NT2/D1 (cell line): Measurements from ENCODE around the gene KRTAP4-12.

Experiments
- YY1 ChIP-seq: IDR thresholded peaks from 2 replicates; pipeline ENCODE4 v1.6.1; 2011; ENCODE audit not compliant: insufficient read length, insufficient read depth
- ZNF274 ChIP-seq: IDR thresholded peaks from 2 replicates; pipeline ENCODE4 v1.6.1; 2011; ENCODE audit warnings: mild to moderate bottlenecking, low read depth, low read length

DNA sequence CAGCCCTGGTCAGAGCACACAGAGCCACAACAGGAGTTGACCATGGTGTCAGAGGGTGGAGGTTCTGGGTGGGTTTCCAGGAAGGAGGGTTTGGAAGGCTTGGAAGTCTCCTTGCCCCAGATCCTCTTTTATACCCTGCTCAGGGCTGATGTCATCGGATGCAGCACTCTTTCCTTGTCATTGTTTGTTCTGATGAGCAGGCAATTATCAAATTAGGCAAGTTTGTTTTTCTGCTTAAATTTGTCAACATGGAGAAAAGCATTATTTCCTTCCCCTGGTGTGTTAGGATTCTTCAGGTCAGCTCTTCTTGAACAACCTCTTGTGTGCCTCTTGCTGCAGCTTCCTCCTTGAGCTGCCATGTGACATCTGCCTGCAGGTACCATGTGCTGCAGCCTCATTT is 36.7 kb upstream of the KRTAP4-12 start, which contains the start of gene KRTAP4-4:
- TF ChIP-seq YY1 (no peak), ZNF274 (no peak)
